HG03432 (cell line): ENCODE results near the gene PRKG2.

ENCODE experiments used
- ATAC-seq: cut with Tn5 transposase; IDR thresholded peaks from one replicate; pipeline ENCODE4 v1.9.1; 2021; ENCODE audit warnings: mild to moderate bottlenecking, moderate library complexity; ENCODE audit not compliant: unreplicated experiment

Gene PRKG2

GRCh38 chr4:81218206-81218605, 3.2 kb upstream of the PRKG2 start:
- ATAC-seq, result no peak

GRCh38 chr4:81217779-81218178, 2.8 kb upstream of the PRKG2 start:
- ATAC-seq, result no peak

GRCh38 chr4:81215931-81216330, 909 bp upstream of the PRKG2 start:
- no peak for ATAC-seq

- ATAC-seq, result no peak
Observed at GRCh38 chr4:81214144-81214880, 710 bp downstream of the PRKG2 start.

- no peak for ATAC-seq
Observed at GRCh38 chr4:81213671-81214070, 1.4 kb downstream of the PRKG2 start.

GRCh38 chr4:81211956-81212355, 3.1 kb downstream of the PRKG2 start:
- ATAC-seq, result no peak

GRCh38 chr4:81207828-81208227, 7.2 kb downstream of the PRKG2 start:
- ATAC-seq, result no peak

GRCh38 chr4:81205302-81205701, 9.7 kb downstream of the PRKG2 start:
- no peak for ATAC-seq

GRCh38 chr4:81204571-81204970, 10.5 kb downstream of the PRKG2 start:
- ATAC-seq, result no peak

GRCh38 chr4:81199831-81200230, 15.2 kb downstream of the PRKG2 start:
- no peak for ATAC-seq

GRCh38 chr4:81198609-81199008, 16.4 kb downstream of the PRKG2 start:
- no peak for ATAC-seq

- no peak for ATAC-seq
Observed at GRCh38 chr4:81197864-81198524, 17.0 kb downstream of the PRKG2 start.

GRCh38 chr4:81196126-81196650, 18.8 kb downstream of the PRKG2 start:
- ATAC-seq, result no peak

GRCh38 chr4:81195475-81195874, 19.5 kb downstream of the PRKG2 start:
- ATAC-seq, result no peak

- no peak for ATAC-seq
Observed at GRCh38 chr4:81194286-81194685, 20.7 kb downstream of the PRKG2 start.

- ATAC-seq, result no peak
Observed at GRCh38 chr4:81180916-81181315, 34.1 kb downstream of the PRKG2 start.

- no peak for ATAC-seq
Observed at GRCh38 chr4:81179326-81179725, 35.7 kb downstream of the PRKG2 start.

GRCh38 chr4:81173213-81173612, 41.8 kb downstream of the PRKG2 start:
- no peak for ATAC-seq

- ATAC-seq, result no peak
Observed at GRCh38 chr4:81166458-81167160, 48.4 kb downstream of the PRKG2 start.

GRCh38 chr4:81165861-81166430, 49.1 kb downstream of the PRKG2 start:
- ATAC-seq, result no peak

- ATAC-seq, result no peak
Observed at GRCh38 chr4:81164623-81165416, 50.2 kb downstream of the PRKG2 start.
